ENCODE measurements around the gene DACH1.

Gene DACH1

DNA sequence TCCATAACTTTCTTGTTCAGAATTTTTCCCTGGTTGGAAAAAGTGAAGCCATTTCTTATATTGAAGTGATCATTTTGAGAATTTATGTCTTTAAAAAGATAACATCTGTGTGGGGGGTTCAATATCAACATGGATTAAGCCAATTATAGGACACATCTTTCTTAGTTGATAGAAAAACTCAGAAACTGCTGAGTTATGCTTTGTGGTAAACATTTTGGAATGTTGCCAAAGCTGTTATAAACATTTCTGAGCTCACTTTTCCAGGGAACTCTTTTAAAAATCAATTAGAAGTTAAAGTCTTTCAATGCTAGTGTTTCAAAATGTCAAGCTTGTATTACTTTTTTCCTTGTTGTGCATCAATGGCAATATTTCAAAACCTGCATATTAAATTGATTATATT lies 248.8 kb downstream of the DACH1 start:
- peak in 1 of 2 experiments; percentile 14 for DNase-seq

DNA sequence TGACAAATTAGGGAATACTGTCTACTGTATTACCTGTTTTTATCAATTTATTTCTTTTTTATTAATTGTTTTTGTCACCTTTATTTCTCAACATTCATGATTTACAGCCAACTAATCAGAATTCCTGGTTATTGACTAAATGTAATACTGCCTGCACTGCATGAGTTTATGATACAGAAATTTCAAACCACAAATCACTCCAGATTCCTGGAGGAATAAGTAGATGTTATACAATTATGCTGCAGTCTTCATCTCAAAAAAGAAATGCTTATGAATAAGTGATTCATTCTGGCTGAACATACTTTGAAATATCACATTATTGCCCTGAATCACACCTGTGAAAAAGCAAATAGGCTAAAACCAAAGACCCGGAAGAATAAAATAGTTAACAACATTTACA lies 249.7 kb downstream of the DACH1 start:
- no peak for DNase-seq

DNA sequence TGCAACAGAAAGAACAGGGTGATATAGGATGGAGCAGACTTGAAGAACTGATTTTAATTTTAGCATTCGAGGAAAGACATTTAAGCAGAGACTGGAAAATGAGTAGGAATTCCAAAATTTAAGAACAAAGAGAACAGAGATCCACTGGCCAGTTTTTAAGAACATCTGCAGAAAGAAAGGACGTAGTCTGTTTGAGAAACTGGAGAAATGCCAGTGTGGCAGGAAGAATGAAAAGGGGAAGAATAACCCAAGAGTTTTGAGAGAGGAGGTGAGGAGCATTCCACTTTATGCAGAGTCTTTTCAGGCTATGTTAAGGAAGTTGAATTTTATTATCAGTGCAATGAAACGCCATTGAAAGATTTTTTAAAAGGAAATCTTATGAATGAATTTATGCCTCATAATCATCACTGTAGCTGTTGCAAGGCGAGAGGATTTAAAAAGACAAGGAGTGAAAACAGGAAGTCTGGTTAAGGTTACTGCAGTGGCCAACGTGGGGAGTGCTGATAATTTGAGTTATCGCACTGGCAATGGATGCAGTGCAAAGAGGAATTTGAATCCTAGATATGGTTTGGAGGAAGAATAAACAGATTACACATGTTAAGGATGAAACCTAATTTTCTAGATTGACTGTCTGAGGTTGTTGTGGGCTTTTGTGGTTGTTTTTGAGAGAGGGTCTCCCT lies 253.8 kb downstream of the DACH1 start:
- no peak for DNase-seq

DNA sequence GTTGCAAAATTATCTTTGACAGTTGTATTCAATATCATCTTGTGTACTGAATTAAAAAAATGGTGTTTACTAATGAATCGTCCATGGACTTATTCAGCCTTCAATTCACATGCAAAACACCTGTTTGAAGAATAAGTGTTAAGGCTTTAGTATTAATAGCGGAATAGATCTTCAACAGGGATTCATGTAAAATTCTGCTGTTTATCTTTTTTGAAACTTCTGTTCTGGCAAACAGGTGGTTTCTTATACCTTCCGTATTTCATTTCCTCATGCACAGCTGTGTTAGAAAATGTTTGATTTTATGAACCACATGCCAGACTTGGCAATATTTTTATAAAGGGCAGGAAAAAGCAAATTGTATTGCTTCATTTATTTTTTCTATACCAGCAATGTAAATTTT lies 255.7 kb downstream of the DACH1 start:
- DNase-seq = no peak

DNA sequence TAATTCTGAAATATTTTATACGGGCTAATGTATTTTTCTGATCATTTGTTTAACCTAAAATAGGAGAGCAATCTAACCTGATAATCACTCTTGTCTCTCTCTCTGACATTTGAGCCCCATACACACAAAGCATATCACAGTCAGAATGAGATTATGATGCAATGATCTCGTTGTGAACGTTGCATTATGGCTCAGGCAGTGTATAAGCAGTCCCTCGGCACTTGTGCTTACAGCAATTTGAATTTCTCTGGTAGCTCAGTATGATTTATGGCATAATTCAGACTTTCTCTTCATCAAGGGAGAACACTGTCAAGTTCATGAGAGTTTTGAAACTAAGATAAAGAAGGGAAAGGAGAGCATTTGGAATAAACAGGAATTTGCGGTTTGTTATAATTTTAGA lies 256.1 kb downstream of the DACH1 start:
- peak; percentile 31 to 73 for DNase-seq

DNA sequence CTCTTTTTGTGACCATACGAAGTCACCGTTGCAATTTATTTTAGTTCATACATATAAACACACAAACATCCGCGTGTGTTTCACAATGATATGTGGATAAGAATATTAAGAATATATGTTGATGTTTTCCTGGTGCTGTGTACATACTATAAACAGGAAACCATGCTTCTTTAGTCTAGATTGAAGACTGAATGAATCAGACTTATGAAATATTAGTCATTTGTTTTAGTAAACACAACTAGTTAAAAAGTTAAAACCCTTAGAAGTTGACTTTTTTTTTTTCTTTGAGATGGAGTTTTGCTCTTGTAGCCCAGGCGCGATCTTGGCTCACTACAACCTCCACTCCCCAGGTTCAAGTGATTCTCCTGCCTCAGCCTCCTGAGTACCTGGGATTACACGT lies 257.7 kb downstream of the DACH1 start:
- no peak for DNase-seq

DNA sequence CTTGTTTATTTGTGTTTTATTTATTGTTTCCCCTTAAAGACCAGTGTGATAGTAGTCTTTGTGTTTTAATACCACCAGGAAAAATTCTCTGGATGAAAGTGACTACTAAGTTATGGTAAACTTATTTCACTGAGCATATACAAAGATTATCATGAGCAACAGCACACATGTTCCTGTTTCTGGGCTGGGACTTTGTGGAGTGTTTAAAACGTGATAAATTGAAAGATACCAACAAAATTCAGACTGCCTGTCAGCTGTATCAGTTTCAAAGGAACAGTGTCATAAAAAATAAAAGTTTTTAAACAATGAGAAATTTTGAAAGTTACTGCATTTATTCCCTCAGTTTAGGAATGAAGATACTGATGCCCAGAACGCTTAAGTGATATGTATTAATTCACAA lies 259.4 kb downstream of the DACH1 start:
- no peak for DNase-seq

DNA sequence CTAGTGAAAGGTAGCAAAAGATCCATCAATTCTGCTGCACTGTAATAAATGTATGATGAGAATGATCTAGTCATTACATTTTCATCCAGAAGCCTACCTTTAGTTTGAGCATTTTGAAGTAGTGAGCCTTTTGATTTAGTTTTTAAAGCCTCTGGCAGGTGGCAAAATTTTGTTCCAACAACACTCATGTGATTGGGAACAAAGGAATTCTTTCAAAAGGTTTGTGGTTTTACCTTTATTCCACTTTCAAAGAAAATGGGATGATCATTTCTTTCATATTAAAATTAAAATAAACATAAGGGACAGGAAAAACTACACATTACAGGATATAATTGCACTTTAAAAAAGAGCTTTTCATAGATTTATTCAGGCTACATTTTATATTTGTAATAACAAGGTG lies 260.2 kb downstream of the DACH1 start:
- DNase-seq = no peak

DNA sequence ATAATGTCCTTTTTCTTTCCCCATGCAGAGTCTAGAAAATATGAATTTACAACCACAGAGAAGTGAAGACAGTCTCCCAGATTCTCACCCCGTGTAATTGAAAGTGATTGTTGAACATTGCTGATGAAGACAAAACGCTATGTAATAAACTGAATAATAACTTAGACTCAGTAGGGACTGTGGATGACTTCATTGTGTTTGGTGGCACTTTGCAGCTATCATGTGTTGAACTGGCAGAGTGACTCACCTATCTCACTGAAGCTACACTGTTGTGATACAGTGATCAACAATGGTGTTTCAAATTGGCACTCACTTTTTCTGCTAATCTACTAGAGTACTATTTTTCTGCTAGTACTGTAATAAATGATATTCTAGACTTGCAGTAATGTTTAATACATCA lies 261.3 kb downstream of the DACH1 start:
- no peak for DNase-seq

DNA sequence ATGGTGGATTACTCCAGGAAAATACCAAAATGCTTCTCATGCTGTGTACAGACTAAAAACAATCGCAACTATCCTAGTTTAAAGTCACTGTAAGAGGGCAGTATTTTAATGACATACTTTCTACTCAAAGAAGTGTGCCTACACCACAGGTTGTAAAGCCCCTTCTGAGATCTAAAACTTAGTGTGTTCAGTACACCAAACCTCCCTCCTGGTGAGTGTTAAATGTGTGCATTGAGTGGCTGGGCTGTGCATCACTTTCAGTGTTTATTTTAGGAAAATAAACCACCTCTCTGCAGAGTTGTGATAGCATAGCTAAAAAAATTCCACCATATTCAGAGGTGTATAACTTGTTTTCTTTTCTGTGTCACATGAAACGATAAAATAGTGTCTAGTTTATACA lies 263.7 kb downstream of the DACH1 start:
- peak in 1 of 2 experiments; percentile 35 for DNase-seq

DNA sequence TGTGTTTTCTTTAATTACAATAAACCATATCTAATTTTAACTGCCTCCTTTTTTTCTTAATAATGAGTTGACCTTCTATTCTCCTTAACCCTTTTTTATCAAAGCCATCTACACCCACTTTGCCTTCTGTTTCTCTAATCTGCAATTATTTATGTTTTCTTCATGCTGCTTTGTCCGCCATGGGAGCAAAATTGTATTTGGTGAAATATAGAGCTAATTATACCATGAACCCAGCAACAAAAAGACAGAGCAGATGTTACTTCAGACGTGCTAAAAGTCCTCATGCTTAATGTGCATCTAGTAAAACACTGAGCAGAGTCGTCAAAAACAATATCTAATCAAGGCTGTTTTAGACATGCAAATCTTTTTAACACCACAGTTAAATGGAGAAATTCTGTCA lies 264.7 kb downstream of the DACH1 start:
- DNase-seq = peak; percentile 64 to 84

DNA sequence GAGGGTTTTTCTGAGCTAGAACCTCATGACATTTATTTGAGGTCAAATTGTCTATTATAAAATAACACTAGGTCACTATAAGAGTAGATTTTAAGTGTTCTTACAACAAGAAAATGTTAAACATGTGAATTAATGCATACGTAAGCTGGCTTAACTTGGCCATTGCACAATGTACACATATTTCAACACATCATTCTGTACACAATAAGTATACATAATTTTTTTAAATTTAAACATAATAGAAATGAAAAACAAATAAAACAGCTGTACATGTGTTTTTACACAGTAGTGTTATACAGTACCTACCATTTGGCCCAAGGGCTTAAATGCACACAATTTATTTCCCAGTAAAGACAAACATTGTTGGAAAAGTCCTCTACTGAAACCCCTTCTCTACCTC lies 269.9 kb downstream of the DACH1 start:
- no peak for DNase-seq

DNA sequence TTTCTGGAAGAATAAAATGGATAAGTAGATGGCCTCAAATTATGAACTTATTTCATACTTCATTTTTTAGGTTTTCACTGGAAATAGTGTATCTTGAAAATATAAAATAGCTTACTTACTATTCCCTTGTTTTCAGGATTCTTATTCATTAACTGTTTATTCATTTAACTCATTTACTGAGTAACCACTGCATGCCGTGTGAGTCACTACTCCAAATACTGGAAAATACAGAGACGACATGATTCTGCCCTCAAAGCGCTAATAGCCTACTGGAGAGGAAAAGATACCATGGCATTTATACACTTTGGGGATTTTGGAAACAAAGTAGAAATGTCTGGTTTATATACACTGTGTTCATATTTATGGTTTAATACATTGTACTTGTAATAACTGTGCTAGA lies 270.9 kb downstream of the DACH1 start:
- DNase-seq = no peak

DNA sequence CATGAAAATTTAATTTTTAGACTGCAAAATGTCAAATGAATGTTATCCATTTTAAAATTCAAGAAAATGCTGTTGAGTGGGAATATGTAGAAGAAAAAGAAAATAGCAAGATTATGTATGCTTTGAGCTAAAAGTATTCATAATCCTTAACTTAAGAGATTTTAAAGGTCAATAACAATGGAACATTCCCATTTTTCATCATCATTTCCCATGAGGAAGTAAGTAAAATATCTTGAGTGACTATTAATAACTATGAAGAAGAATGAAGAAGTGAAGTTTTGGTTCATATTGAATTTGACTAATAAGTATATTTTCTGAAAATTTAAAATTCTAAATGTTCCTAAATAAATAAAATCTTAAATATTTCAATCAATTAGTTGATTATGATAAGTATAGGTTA lies 273.4 kb downstream of the DACH1 start:
- no peak for DNase-seq

DNA sequence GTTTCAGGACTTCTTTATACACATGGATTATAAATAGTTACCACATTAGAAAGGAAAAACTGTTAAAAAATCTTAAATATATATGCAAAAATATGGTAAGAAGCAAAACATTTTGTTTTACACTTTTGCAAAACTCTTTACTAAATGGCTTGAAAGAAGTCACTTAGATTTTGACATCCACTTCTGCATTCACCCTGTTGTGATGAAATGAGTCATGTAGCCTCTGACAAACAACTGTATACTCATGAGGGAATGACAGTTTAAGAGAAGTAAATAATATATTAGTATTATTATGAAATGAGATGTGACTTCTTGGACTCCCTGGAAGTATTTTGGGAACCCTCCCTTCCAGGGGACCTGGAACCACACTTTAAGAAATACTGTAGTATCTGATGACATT lies 275.6 kb downstream of the DACH1 start:
- no peak for DNase-seq

DNA sequence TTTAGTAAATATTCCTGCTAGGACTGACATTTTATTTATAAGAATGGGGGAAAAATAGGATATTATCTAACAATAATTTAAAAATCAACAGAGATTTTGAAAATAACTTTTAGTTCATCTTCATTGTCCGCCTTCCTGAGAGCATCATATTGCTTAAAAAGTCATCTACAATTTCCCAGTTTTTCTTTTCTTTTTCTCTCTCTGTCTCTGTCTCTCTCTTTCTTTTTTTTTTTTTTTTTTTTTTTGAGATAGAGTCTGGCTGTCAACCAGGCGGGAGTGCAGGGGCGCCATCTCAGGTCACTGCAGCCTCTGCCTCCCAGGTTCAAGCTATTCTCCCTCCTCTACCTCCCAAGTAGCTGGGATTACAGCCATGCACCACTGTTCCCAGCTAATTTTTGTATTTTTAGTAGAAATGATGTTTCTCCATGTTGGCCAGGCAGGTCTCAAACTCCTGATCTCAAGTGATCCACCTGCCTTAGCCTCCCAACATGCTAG lies 276.3 kb downstream of the DACH1 start:
- DNase-seq = no peak

DNA sequence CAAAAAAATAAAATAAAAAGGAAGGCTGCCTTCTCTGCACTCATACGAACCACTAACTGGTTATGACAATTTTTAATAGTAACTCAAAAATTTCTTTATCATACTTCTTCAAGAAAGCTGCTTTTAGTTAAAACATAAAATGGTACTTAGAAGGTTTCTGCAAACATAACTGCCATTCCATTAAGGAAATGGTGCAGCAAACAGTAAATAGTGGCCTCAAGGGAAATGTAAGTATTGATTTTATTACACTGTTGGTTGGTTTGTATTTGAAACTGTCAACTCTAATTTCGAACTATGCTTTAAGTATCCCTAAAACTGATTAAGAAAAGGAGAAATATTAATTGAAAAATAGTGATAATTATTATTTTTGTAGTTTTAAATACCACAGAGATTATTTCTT lies 278.0 kb downstream of the DACH1 start:
- DNase-seq = no peak

DNA sequence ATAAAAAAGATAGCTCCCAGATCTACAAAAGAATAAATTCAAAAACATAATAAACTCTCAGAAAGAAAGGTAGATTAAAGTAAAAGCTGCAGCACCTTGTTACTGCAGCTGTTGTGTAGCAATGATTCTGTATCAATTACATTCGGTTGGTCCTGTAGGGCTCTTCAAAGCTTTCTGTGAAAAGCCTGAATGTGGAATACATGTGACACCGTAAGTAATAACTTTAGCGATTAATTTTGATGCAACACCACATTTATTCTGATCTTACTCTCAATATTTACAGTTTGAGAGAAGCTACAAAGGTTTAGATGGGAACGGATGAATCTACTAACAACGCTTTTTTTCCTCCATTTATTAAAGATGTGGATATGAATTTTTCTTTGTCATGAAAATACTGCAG lies 279.2 kb downstream of the DACH1 start:
- peak; percentile 48 to 72 for DNase-seq

DNA sequence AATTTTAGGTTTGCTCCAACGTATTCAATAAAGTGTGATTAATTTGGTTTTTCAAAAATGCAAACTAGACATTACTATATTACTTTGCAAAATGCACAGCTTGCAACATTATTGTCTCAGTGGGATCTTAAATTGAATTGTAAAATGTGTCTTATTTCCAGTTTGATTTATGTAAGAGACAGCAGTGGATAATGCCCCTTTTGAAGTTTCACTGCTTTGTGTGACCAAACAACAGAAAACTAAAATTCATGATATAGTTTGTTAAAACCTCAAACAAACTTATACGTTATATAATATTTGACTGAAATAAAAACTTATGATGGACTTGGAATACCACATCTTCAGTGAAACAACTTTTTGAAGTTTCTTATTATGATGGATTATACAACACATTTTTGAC lies 279.8 kb downstream of the DACH1 start:
- DNase-seq = no peak

DNA sequence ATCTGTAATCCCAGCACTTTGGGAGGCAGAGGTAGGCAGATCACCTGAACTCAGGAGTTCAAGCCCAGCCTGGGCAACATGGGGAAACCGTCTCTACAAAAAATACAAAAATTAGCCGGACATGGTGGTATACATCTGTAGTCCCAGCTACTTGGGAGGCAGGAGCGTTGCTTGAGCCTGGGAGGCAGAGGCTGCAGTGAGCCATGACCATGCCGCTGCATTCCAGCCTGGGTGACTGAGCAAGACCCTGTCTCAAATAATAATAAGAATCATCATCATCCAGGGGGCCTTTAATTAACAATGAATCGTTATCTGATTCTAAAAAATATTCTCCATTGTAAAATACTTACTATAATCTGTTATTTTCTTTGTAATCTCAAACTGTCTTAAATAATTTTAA lies 283.4 kb downstream of the DACH1 start:
- no peak for DNase-seq

DNA sequence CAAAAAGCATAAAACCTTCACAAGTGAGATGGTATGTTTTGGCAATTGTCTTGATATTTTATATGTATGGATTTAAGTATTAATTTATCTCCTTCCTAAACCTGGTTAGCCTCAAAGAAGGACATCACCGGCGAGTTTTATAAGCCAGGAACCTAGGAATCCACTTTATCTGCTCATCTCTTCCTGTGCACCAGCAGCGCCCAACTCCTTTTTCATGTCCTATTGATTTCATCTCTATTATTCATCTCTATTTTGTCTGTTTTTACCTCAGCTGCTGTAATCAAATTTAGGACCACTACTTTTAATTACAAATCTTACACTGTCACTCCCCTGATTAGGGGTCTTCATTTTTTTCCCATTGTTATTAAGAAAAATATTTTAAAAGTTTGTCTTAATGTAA lies 286.4 kb downstream of the DACH1 start:
- no peak for DNase-seq

DNA sequence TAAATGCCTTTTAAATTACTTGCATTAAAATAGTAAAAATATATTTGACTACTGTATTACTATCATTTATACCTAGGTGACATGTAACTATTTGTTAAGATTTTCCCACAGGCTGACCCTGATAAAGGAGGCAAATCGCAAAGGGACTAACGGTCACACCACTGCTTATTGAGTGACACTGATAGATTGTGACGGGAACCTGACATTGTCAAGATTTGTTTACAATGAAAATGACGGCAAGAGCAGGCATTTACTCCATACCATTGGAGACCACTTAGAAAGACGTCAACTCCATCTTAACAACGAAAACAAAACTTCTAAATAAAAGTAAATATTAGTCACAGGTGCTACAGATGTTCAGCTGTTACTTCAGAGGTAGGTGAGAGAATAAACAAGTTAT lies 289.0 kb downstream of the DACH1 start:
- DNase-seq = no peak

DNA sequence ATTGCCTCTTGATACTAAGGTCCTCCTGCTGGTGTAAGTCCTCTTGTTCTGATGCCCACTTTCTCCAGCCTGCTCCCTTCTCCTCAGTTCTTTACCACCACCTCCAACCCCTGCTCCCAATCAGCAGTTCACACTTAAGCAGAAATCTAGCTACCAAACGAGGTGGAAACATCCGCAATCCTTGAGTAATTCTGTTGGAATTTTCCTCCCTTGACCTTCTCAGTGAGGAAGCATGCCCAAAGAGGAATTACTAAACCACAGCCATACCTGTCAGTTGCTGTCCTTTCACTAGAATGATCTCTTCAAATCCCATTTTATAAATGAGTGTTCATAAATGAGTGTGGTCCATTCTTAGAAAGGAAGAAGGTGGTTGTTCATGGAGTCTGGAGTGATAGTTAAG lies 289.9 kb downstream of the DACH1 start:
- no peak for DNase-seq

DNA sequence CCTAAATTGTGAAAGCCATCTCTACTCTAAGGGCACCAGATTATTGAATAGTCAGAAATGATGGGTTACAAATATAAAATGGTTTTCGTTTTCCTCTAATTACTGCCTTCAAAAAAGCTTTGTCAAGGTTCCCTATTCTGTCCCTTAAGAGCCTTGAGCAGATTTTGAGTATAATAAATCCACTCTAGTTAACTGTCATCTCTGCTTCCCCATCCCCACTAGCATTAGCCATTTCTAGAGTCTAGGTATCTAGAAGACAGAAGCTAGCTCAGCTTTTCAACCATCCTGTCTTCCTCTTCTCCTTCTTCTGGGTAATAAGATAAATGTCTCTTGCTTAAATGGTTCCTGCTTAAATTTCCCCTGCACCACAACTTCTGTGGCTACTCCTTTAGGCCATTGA lies 290.4 kb downstream of the DACH1 start:
- peak in 1 of 2 experiments; percentile 17 for DNase-seq

DNA sequence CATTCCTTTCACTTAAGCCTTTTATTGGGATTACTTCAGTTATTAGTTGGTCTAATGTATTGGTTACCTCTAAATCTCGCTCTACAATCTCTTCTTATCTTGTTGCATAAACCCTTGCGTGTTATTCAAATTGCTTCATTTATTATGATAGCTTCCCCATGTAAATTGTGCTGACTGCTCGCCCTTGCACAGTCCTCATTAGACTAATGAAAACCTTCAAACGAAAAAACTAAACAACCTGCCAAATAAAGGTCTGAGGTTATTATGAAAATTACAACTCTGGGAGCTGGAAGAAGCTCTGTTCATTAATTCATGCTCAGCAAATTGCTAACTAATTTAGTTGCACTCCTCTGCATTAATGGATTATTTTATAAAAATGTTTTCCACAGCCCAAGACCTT lies 320.1 kb downstream of the DACH1 start:
- DNase-seq = no peak

DNA sequence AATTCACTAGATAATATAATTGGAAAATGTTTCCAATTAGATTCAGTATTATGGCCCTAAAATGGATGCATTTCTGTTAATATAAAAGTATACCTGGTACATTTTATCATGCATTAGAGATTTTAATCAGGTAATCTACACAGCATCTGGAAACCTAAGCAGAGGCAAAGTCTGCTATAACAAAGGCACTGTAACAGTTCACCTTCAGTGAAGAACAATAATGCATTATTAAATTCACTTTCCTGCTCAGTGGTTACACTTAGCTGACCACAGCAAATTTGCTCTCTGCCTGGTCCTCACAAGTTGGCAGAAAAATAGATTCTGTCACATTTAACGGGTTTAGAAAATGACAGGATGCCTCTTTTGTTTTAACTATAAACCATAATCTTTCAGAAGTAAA lies 326.9 kb downstream of the DACH1 start:
- DNase-seq = no peak
